H1 (cell line): Measurements from ENCODE around the gene TBCD. TPM values are rescaled to one million over a fixed set of nuclear protein-coding genes. Genes with fewer than 3 reads are reported as not detected.

Experiments
- CHD2 ChIP-seq: IDR thresholded peaks from 2 replicates; pipeline ENCODE4 v1.6.1; 2012; ENCODE audit warnings: low read length, improper control_type of control experiment
- EZH2 ChIP-seq: fragments of 200-600 bp; sonication (generic); IDR thresholded peaks from 2 replicates; pipeline ENCODE4 v1.7.1; 2012; ENCODE audit warnings: low read depth, mild to moderate bottlenecking, moderate library complexity, low read length, inconsistent platforms; ENCODE audit not compliant: severe bottlenecking
- polyA plus RNA-seq, 7 experiments: library from polyadenylated mRNA; depleted of rRNA in 3 of 7; stranded (reverse) in 5 of 7; unstranded in 2 of 7; fragments of >200 nt in 5 of 7; fragments of 200-250 nt in 2 of 7; gene quantifications; 1 replicate in 5 of 7; 2 replicates in 1 of 7; 4 replicates in 1 of 7; pipeline versions ENCODE4 v1.2.1 to v1.2.3, GENCODE V29; 2011 to 2013; ENCODE audit warnings: missing spikeins in 2 of 7, mixed read lengths in 2 of 7
- total RNA-seq: library from RNA; stranded (reverse); fragmentation: NEBNext Ultra II Directional; extraction: Animal tissue kit (Norgen Biotek cat#: 25700); gene quantifications from 2 replicates; pipeline ENCODE4 v1.2.1, GENCODE V29; 2021

TBCD gene
- total and polyA plus RNA-seq, 2 of the 8 experiments (the other 6 are each of a cell fraction or from before 2014, with no cell fraction given) = 118 to 162 TPM

- TF ChIP-seq CHD2 (no peak), EZH2 (no peak)
Measured at GRCh38 chr17:82937411-82938371, 185.8 kb downstream of the TBCD start (continued).
